Muscle layer of colon (tissue), 2 donors: ENCODE measurements around the gene PSAPL1.

Source experiments
- H3K27ac ChIP-seq: one replicate; pipeline ENCODE4 v1.7.0; 2013; ENCODE audit warnings: low read depth, mild to moderate bottlenecking, low read length, moderate library complexity
- H3K27me3 ChIP-seq, 2 donors: one replicate each; pipeline ENCODE4 v1.7.0; 2013; ENCODE audit warnings: low read length in 2 of 2, mild to moderate bottlenecking in 2 of 2; ENCODE audit not compliant: insufficient read depth in 2 of 2, control insufficient read depth in 1 of 2
- H3K36me3 ChIP-seq: one replicate; pipeline ENCODE4 v1.7.0; 2013; ENCODE audit warnings: mild to moderate bottlenecking, low read length; ENCODE audit not compliant: insufficient read depth
- H3K4me1 ChIP-seq: one replicate; pipeline ENCODE4 v1.7.0; 2013; ENCODE audit warnings: mild to moderate bottlenecking, low read length; ENCODE audit not compliant: insufficient read depth
- H3K4me3 ChIP-seq, 2 donors: one replicate each; pipeline ENCODE4 v1.7.0; 2013; ENCODE audit warnings: low read length in 2 of 2, low read depth in 1 of 2, mild to moderate bottlenecking in 1 of 2, moderate library complexity in 1 of 2
- H3K9ac ChIP-seq: one replicate; pipeline ENCODE4 v1.7.0; 2013; ENCODE audit warnings: low read length
- H3K9me3 ChIP-seq: one replicate; pipeline ENCODE4 v1.7.0; 2013; ENCODE audit warnings: mild to moderate bottlenecking, low read length
- donor health status: abdominal sarcoma.
- donor health status: Adenocarcinoma of cecum.

Gene PSAPL1

GRCh38 chr4:7423391-7423790 lies 11.3 kb downstream of the PSAPL1 start:
- peaks cover 5% of the 10 kb centered on the region for H3K4me1 ChIP-seq
- no peaks in the 10 kb centered on the region for H3K9me3 ChIP-seq
- H3K9ac ChIP-seq: no peak overlapping the region
- no peak overlapping the region for H3K4me3 ChIP-seq
- H3K27me3 ChIP-seq: no peaks in the 10 kb centered on the region
- H3K36me3 ChIP-seq: no peaks in the 10 kb centered on the region
- H3K27ac ChIP-seq: no peak overlapping the region

- peaks cover 5% of the 10 kb centered on the region for H3K4me1 ChIP-seq
These were observed 11.9 kb downstream of the PSAPL1 start for GRCh38 chr4:7422898-7423180.

GRCh38 chr4:7422151-7422897 lies 12.4 kb downstream of the PSAPL1 start:
- H3K9ac ChIP-seq: no peak overlapping the region
- no peaks in the 10 kb centered on the region for H3K27me3 ChIP-seq
- no peak overlapping the region for H3K27ac ChIP-seq
- peaks cover 5% of the 10 kb centered on the region for H3K4me1 ChIP-seq
- H3K4me3 ChIP-seq: no peak overlapping the region
- no peaks in the 10 kb centered on the region for H3K9me3 ChIP-seq
- H3K36me3 ChIP-seq: no peaks in the 10 kb centered on the region

More at GRCh38 chr4:7422898-7423180, 11.9 kb downstream of the PSAPL1 start:
- no peak overlapping the region for H3K4me3 ChIP-seq
- no peak overlapping the region for H3K27ac ChIP-seq
- H3K9me3 ChIP-seq: no peaks in the 10 kb centered on the region
- no peak overlapping the region for H3K9ac ChIP-seq
- no peaks in the 10 kb centered on the region for H3K27me3 ChIP-seq
- H3K36me3 ChIP-seq: no peaks in the 10 kb centered on the region

- Histone ChIP-seq H3K27me3 (no peaks in the 10 kb centered on the region), H3K27ac (no peak overlapping the region), H3K36me3 (no peaks in the 10 kb centered on the region), H3K9me3 (no peaks in the 10 kb centered on the region), H3K4me1 (peaks cover 5% of the 10 kb centered on the region), H3K4me3 (no peak overlapping the region), H3K9ac (no peak overlapping the region)
These were observed 13.2 kb downstream of the PSAPL1 start for GRCh38 chr4:7421356-7422150.

GRCh38 chr4:7420661-7421040 lies 14.1 kb downstream of the PSAPL1 start:
- H3K36me3 ChIP-seq: no peaks in the 10 kb centered on the region
- no peaks in the 10 kb centered on the region for H3K9me3 ChIP-seq
- H3K27ac ChIP-seq: no peak overlapping the region
- H3K4me1 ChIP-seq: peaks cover 5% of the 10 kb centered on the region
- no peak overlapping the region for H3K4me3 ChIP-seq
- no peaks in the 10 kb centered on the region for H3K27me3 ChIP-seq
- no peak overlapping the region for H3K9ac ChIP-seq

GRCh38 chr4:7419961-7420660 lies 14.6 kb downstream of the PSAPL1 start:
- H3K4me1 ChIP-seq: peaks cover 5% of the 10 kb centered on the region
- no peaks in the 10 kb centered on the region for H3K36me3 ChIP-seq
- no peak overlapping the region for H3K27ac ChIP-seq
- no peaks in the 10 kb centered on the region for H3K27me3 ChIP-seq
- no peaks in the 10 kb centered on the region for H3K9me3 ChIP-seq
- H3K9ac ChIP-seq: no peak overlapping the region
- no peak overlapping the region for H3K4me3 ChIP-seq

GRCh38 chr4:7418131-7418943 lies 16.4 kb downstream of the PSAPL1 start:
- Histone ChIP-seq H3K9ac (no peak overlapping the region), H3K4me1 (peaks cover 5% of the 10 kb centered on the region), H3K27ac (no peak overlapping the region), H3K4me3 (no peak overlapping the region), H3K36me3 (no peaks in the 10 kb centered on the region), H3K27me3 (no peaks in the 10 kb centered on the region), H3K9me3 (no peaks in the 10 kb centered on the region)

GRCh38 chr4:7417639-7418038 lies 17.1 kb downstream of the PSAPL1 start:
- Histone ChIP-seq H3K4me3 (no peak overlapping the region), H3K36me3 (no peaks in the 10 kb centered on the region), H3K9me3 (no peaks in the 10 kb centered on the region), H3K27me3 (no peaks in the 10 kb centered on the region), H3K27ac (no peak overlapping the region), H3K9ac (no peak overlapping the region), H3K4me1 (peaks cover 6% of the 10 kb centered on the region)

- Histone ChIP-seq H3K4me3 (no peak overlapping the region), H3K27ac (no peak overlapping the region), H3K27me3 (no peaks in the 10 kb centered on the region), H3K36me3 (no peaks in the 10 kb centered on the region), H3K9me3 (no peaks in the 10 kb centered on the region), H3K4me1 (peaks cover 14% of the 10 kb centered on the region), H3K9ac (no peak overlapping the region)
These were observed 17.8 kb downstream of the PSAPL1 start for GRCh38 chr4:7416745-7417432.

- no peaks in the 10 kb centered on the region for H3K36me3 ChIP-seq
- no peaks in the 10 kb centered on the region for H3K27me3 ChIP-seq
- peaks cover 21% of the 10 kb centered on the region for H3K4me1 ChIP-seq
- H3K9ac ChIP-seq: no peak overlapping the region
- no peak overlapping the region for H3K27ac ChIP-seq
- H3K9me3 ChIP-seq: no peaks in the 10 kb centered on the region
- no peak overlapping the region for H3K4me3 ChIP-seq
These were observed 18.6 kb downstream of the PSAPL1 start for GRCh38 chr4:7415927-7416686.
